Aorta (tissue), 5 donors: ENCODE measurements around the gene FAM107B. TPM values are rescaled to one million over a fixed set of nuclear protein-coding genes. Genes with fewer than 3 reads are reported as not detected.

ENCODE experiments used
- ATAC-seq: fragments of 200-7000 bp; cut with Tn5 transposase; one replicate; pipeline ENCODE4 v1.9.1; 2022; ENCODE audit warnings: moderate library complexity; ENCODE audit not compliant: low FRiP score
- DNase-seq, 2 donors: peaks; one replicate each; pipeline ENCODE4 v3.0.0-alpha.2; 2020
- H3K27ac ChIP-seq, 2 donors: one replicate each; pipeline ENCODE4 v1.5.1; 2013; ENCODE audit warnings: low read length in 2 of 2, mild to moderate bottlenecking in 2 of 2, moderate library complexity in 2 of 2, control low read depth in 1 of 2, inconsistent platforms in 1 of 2, low read depth in 1 of 2
- H3K27me3 ChIP-seq, 2 donors: one replicate each; pipeline ENCODE4 v1.6.1; 2013; ENCODE audit warnings: control low read depth in 1 of 2, low read length in 1 of 2, mild to moderate bottlenecking in 1 of 2, moderate library complexity in 1 of 2; ENCODE audit not compliant: insufficient read depth in 2 of 2, control insufficient read depth in 1 of 2
- H3K36me3 ChIP-seq, 2 donors: one replicate each; pipeline ENCODE4 v1.6.1; 2013; ENCODE audit warnings: control low read depth in 1 of 2, low read length in 1 of 2, mild to moderate bottlenecking in 1 of 2; ENCODE audit not compliant: insufficient read depth in 2 of 2, control insufficient read depth in 1 of 2
- H3K4me1 ChIP-seq, 2 donors: one replicate each; pipeline ENCODE4 v1.6.1; 2013; ENCODE audit warnings: low read length in 2 of 2, control low read depth in 1 of 2, mild to moderate bottlenecking in 1 of 2, moderate library complexity in 1 of 2; ENCODE audit not compliant: insufficient read depth in 2 of 2, control insufficient read depth in 1 of 2
- H3K4me3 ChIP-seq, 2 donors: one replicate each; pipeline ENCODE4 v1.5.1; 2013; ENCODE audit warnings: low read length in 2 of 2, control low read depth in 1 of 2, mild to moderate bottlenecking in 1 of 2
- H3K9me3 ChIP-seq: one replicate; pipeline ENCODE4 v1.6.1; 2013; ENCODE audit warnings: mild to moderate bottlenecking, low read length; ENCODE audit not compliant: control insufficient read depth
- WGBS, 2 donors: extraction: QIAGEN DNeasy Blood & Tissue Kit; methylation state at CpG; one replicate each; pipeline ENCODE4 v1.1.7; 2013; 5-methylcytosine and 5-hydroxymethylcytosine counted together
- intact Hi-C, 2 donors: fragments of 100-400 bp; cut with DNase I; formaldehyde crosslinking; loops; one replicate each; pipeline versions ENCODE4 v1.14.2 to v1.15.0; 2022
- polyA plus RNA-seq, 2 donors: library from polyadenylated mRNA; stranded (reverse); fragments of 200-250 nt; gene quantifications; one replicate each; pipeline ENCODE4 v1.2.3, GENCODE V29; 2013
- total RNA-seq, 2 donors: library from RNA; stranded (reverse); fragmentation: NEBNext Ultra II Directional; extraction: Animal tissue kit (Norgen Biotek cat#: 25700); gene quantifications; one replicate each; pipeline ENCODE4 v1.2.1, GENCODE V29; 2021
- donor health status: healthy with polysubstance abuse.
- donor health status: Bipolar disorder and iron deficiency.
- donor health status: DM: no; HTN: no; CAD: no.
- donor health status: DM: no; HTN: no; CAD: no.
- donor health status: DM: yes; HTN: yes; CAD: no.

Gene FAM107B
- total and polyA plus RNA-seq, 4 donors: 16.6 to 58.5 (median 33.1) TPM

DNA sequence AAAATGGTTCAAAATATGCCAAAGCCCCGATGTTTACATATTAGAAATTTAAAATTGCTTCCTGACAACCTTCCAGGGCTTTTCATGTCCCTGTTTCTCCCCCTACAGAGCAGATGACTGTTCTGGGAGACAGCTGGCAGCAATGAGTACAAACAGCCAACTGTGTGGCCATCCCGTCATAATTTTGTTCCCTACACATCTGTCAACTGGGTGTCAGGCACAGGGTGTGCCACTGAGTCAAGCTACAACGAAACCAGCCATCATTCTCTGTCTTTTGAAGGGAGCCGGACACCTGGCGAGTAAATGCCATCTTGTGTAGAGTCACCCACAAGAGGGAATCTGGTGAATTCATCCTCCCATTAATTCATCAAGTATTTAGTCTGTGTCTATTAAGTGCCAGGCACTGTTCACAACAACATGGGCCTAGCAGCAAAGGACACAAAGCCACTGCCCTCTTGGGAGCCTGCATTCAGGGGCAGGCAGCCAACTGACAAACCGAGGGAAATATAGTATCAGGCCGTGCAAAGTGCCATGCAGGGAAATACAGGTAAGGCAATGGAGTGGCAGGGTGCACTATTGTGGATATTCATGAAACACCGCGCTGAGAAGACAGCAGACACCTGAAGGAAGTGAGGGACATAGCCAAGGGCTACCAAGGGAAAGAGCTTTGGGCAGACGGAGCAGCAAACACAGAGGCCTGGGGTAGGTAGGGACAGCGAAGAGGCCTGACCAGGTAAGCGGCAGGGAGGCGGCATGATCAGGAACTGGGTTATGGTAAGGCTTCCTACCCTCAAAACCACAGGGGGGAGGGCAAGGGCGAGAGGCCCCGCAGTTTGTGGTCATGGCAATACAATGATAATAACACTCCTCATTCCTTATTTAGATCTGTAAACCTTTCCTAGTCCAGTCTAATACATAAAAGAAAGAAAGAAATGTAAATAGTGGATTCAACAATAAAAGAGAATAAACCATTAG lies 213.6 kb downstream of the FAM107B start:
- H3K27ac ChIP-seq: no peak overlapping the region
- H3K4me1 ChIP-seq: no peaks in the 10 kb centered on the region
- H3K9me3 ChIP-seq: no peaks in the 10 kb centered on the region
- no peak for ATAC-seq
- H3K4me3 ChIP-seq: no peak overlapping the region
- no peaks in the 10 kb centered on the region for H3K36me3 ChIP-seq
- intact Hi-C loops: no loop called here
- 89 to 95% methylated on average over 15 of the region's 15 CpGs for WGBS, 2 donors
- DNase-seq: no peak
- H3K27me3 ChIP-seq: no peaks in the 10 kb centered on the region

DNA sequence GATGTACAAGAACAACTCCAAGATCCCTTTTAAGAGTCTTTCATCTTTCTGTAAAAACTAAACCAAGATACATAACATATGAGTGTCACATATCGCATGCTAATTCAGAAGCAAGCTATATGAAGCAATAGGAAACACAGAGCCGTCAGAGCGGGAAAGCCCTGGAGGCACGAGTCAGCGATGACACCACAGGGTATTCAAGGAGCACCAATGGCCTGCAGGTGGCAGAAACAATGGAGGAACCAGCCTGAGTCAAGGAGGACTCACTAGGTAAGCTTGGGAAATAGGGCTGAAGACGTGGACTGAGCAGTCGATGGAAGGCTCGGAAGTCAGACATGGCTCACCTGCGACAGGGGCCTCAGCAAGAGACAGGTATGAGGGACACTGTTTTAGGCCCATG lies 214.4 kb downstream of the FAM107B start:
- ATAC-seq: no peak
- DNase-seq: no peak
- Histone ChIP-seq H3K4me1 (peaks cover 0 to 2% of the 10 kb centered on the region in 2 donors), H3K27me3 (no peaks in the 10 kb centered on the region), H3K4me3 (no peak overlapping the region), H3K27ac (no peak overlapping the region), H3K9me3 (no peaks in the 10 kb centered on the region), H3K36me3 (no peaks in the 10 kb centered on the region)
- intact Hi-C loops: no loop called here
- WGBS, 2 donors: 83 to 89% methylated on average over 9 of the region's 9 CpGs

DNA sequence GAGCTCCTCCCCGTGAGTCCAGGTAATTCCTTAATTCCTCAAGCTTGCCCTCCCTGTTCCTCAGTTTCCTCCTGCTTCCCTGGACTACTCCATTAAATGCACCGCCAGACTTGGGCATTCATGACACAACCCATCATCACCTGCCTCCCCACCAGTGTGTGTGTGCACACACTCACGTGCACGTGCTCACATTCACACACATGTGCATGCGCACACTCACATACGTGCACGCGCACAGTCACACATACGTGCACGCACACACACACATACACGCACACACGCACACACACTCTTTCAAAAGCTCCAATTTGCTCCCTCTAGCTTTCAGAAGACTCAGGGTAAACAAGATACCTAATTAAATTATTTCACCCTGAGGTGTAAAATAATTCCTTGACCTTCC lies 216.7 kb downstream of the FAM107B start:
- intact Hi-C loops: no loop called here
- Histone ChIP-seq H3K4me3 (no peak overlapping the region), H3K36me3 (no peaks in the 10 kb centered on the region), H3K4me1 (peaks cover 0 to 8% of the 10 kb centered on the region in 2 donors), H3K27me3 (no peaks in the 10 kb centered on the region), H3K27ac (no peak overlapping the region), H3K9me3 (no peaks in the 10 kb centered on the region)
- DNase-seq: no peak
- ATAC-seq: no peak
- WGBS, 2 donors: 94 to 97% methylated on average over 12 of the region's 12 CpGs

DNA sequence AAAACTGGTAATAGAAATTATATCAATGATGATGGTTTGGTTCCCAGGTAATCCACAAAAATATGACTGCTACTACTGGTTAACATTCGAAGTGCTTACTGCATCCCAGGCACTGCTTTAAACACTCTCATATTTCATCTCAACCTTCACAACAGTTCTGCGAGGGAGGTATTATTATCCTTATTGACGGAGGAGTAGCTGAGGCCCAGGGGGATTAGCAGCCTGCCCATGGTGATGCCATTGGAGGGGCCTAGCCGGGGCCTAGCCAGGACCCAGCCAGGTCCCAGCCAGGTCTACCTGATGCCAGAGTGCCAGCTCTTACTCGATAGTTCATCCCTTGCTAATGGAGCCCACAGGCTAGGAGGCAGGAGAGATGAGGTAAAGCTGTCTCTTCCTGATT lies 217.1 kb downstream of the FAM107B start:
- 93 to 94% methylated on average over 5 of the region's 5 CpGs for WGBS, 2 donors
- Histone ChIP-seq H3K27ac (no peak overlapping the region), H3K4me1 (peaks cover 0 to 8% of the 10 kb centered on the region in 2 donors), H3K36me3 (no peaks in the 10 kb centered on the region), H3K9me3 (no peaks in the 10 kb centered on the region), H3K4me3 (no peak overlapping the region), H3K27me3 (no peaks in the 10 kb centered on the region)
- no peak for DNase-seq
- intact Hi-C loops: no loop called here
- ATAC-seq: no peak

DNA sequence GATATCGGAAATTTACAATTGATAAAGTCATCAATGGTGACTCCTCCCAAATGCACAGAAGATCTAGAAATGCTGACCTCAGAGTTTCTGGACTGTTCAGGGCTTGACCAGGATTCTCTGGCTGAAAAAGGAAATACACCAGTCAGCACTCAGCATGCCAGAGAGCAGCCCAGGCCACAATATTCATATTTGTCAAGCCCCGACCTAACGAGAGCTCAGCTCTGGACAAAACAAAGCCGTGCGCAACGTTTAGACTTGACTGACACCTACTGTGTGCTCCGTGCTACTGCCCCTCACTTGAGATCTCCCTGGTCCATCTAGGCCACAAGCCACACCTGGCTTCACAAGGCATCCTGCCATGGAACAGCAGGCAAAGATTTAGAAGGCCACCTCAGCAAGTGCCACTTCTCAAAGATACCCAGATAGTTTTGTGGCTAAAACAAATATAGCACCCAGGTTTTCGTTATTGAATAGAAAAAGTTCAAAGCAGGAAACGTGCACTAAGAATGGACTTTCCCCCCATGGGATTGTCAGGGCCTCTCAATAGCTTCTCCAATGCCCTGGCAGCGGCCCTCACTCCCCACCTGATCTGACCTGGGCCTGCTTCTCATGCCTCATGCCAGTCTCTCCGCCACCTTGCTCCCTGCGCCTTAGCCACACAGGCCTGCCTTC lies 218.3 kb downstream of the FAM107B start:
- 43 to 47% methylated on average over 12 of the region's 12 CpGs for WGBS, 2 donors
- intact Hi-C loops: no loop called here
- Histone ChIP-seq H3K4me1 (peaks cover 0 to 8% of the 10 kb centered on the region in 2 donors), H3K4me3 (no peak overlapping the region), H3K36me3 (no peaks in the 10 kb centered on the region), H3K27me3 (no peaks in the 10 kb centered on the region), H3K27ac (peak overlapping the region in 1 of 2 donors; percentile 72), H3K9me3 (no peaks in the 10 kb centered on the region)
- ATAC-seq: peak; percentile 61
- no peak for DNase-seq

DNA sequence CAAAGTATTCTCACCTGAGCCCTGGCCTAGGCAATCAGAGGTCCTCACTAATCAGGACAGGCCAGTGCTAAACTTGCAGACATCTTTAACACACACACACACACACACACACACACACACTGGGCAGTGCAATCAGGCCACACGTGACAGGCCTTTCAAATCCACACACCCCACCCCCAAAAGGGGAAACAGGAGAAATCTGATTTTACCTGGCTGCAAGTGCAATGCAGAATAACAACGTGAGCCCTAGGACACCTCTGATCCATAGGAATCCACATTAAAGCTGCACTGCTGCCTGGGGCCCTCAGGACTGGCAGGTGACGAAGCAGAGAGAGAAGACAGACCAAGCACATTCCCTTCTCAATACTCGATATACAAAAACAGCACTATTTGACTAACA lies 218.9 kb downstream of the FAM107B start:
- Histone ChIP-seq H3K36me3 (no peaks in the 10 kb centered on the region), H3K4me1 (peaks cover 0 to 8% of the 10 kb centered on the region in 2 donors), H3K27me3 (no peaks in the 10 kb centered on the region), H3K27ac (peak overlapping the region in 1 of 2 donors; percentile 72), H3K9me3 (no peaks in the 10 kb centered on the region), H3K4me3 (no peak overlapping the region)
- intact Hi-C loops: no loop called here
- 39 to 43% methylated on average over 4 of the region's 4 CpGs for WGBS, 2 donors
- DNase-seq (no peak), ATAC-seq (no peak)

DNA sequence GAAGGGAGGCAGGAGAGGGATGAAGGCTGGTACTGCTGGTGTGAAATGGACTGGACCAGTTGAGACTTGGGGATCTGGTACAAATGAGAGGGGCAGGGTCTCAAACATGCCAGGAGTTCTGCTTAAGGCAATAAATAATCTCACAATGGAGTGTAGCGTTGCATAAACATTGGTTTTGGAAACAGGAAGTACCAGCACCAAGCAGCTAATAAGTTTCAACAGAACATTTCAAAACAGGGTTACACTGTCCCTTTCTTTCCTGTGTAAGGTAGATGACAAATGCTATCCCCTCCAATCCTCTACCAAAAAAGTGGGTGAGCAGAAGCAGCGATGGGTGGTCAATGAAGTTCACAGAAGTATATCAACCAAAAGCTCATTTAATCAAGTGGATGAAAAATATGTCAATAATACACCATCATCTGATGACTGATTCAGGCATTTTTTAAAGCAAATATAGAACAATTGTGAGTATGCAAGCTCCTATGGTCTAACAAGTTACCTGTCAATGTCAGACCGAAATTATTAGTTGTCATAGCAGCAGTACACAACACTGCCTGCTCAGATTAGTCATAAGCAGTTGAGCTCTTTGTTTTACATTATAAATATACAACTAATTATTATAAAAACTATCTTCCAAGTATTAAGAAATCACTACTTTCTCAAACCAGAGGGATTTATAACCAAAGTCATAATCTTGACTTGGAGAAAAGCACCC lies 220.0 kb downstream of the FAM107B start:
- Histone ChIP-seq H3K4me1 (peaks cover 0 to 8% of the 10 kb centered on the region in 2 donors), H3K27ac (peak overlapping the region in 1 of 2 donors; percentile 65), H3K4me3 (no peak overlapping the region), H3K36me3 (no peaks in the 10 kb centered on the region), H3K9me3 (no peaks in the 10 kb centered on the region), H3K27me3 (no peaks in the 10 kb centered on the region)
- intact Hi-C loops: no loop called here
- DNase-seq: no peak
- no peak for ATAC-seq
- 50 to 54% methylated on average over 3 of the region's 3 CpGs for WGBS, 2 donors

DNA sequence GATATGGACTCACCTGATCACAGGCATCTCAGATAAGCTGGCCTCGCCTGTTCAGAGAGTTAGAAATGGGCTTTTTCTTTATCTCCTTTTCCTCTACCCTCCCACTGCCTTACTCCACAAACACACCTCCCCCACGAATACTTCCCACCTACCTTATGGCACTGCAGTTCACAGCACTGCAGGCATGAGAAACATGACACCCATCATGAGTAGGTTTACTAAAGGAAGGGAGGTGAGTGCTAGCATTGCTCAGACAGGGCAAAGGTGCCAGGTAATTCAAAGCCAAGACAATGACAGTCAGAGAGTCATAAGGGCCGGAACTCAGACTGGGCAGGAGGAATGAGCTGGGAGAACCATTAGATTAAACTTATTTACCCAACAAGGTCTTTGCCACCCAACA lies 220.6 kb downstream of the FAM107B start:
- intact Hi-C loops: no loop called here
- DNase-seq: no peak
- H3K27ac ChIP-seq: peak overlapping the region in 1 of 2 donors; percentile 65
- H3K9me3 ChIP-seq: no peaks in the 10 kb centered on the region
- 36 to 42% methylated on average over 3 of the region's 3 CpGs for WGBS, 2 donors
- H3K4me3 ChIP-seq: no peak overlapping the region
- no peaks in the 10 kb centered on the region for H3K27me3 ChIP-seq
- H3K4me1 ChIP-seq: peaks cover 0 to 8% of the 10 kb centered on the region in 2 donors
- no peak for ATAC-seq
- H3K36me3 ChIP-seq: no peaks in the 10 kb centered on the region
